HG03066 (cell line): ENCODE results near the gene NKIRAS2.

Experiments
- ATAC-seq: cut with Tn5 transposase; IDR thresholded peaks from one replicate; pipeline ENCODE4 v1.9.1; 2021; ENCODE audit warnings: low read depth; ENCODE audit not compliant: unreplicated experiment

Gene NKIRAS2

GRCh38 chr17:42025936-42026335 is 6.0 kb downstream of the NKIRAS2 start:
- ATAC-seq: no peak

GRCh38 chr17:42026857-42027589 is 7.1 kb downstream of the NKIRAS2 start:
- no peak for ATAC-seq

DNA sequence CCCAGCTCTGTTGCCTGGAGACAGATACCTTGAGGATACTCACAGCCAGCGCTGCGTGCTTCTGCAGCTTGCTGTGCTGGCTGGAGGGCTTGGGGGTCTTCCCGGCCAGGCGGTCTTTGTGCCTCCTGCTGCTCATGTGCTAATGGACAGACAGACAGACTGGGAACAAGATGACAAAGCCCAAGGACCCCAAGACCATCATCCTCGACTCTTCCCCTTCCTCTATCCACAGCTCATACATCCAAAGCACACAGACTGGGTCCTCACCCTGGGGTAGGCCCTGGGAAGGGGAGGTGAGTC is 7.7 kb downstream of the NKIRAS2 start:
- ATAC-seq: no peak

DNA sequence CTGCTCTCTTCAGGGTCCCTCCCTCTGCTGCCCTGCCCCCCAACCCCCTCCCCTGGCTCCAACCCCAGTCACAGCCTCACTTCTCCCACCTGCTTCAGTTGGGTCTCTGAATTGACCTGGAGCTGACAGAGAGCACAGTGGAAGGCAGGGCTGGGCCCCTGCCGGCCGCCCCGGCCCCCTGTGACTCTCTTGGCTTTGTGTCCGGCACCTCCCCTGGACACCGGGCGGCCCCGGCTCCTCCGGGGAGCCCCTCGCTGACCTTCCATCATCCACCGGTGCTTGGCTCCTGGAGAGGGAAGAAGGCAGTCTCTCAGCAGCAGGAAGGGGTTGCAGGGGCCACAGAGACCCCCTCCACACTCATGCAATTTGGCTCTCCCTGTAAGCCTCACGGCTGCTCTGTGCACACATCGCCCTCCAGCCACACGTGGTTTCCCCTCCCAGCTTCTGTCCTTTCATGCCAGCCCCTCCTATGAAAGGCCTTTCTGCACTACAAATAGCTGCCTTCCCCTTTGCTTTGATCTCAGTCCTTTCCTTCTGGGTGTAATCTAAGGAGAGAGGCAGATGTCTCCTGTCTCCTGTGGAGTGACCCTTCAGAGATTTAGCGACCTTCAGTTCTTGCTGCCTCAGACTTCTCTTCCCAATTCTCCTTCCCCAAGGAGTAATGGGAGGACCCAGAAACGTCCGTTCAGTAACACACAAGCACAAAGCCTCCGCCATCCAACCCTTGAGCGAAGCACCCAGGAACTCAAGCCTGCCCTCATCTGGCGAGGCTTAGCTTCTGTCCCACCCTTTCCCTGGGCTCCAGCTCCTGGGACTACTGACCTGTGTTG is 8.3 kb downstream of the NKIRAS2 start:
- no peak for ATAC-seq

DNA sequence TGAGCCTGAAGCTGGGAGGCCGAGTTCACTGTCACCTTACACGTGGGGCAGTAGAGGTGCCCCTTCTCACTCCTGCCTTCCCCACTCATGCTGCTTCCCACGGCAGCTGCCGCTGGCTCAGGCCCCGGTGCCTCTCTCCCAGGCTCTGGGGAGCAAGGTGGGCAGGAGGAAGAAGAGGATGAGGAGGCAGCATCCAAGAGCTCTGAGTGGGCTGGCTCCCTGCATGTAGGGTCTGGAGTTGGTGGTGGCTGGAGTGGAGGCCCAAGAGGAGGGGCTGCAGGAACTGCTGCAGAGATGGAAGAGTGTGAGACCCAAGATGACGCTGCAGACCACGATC is 8.9 kb downstream of the NKIRAS2 start:
- ATAC-seq: no peak

GRCh38 chr17:42031584-42031983 is 11.7 kb downstream of the NKIRAS2 start:
- no peak for ATAC-seq

GRCh38 chr17:42034059-42034458 is 14.2 kb downstream of the NKIRAS2 start:
- no peak for ATAC-seq

GRCh38 chr17:42038221-42038973 is 18.5 kb downstream of the NKIRAS2 start:
- no peak for ATAC-seq

- ATAC-seq: no peak
These were observed 20.2 kb downstream of the NKIRAS2 start for GRCh38 chr17:42039794-42040763.

- ATAC-seq: no peak
These were observed 20.9 kb downstream of the NKIRAS2 start for GRCh38 chr17:42040818-42041217.

GRCh38 chr17:42041619-42042018 is 21.7 kb downstream of the NKIRAS2 start:
- no peak for ATAC-seq

- no peak for ATAC-seq
These were observed 22.9 kb downstream of the NKIRAS2 start for GRCh38 chr17:42042598-42043319.

GRCh38 chr17:42045719-42046118 is 25.8 kb downstream of the NKIRAS2 start:
- no peak for ATAC-seq

- no peak for ATAC-seq
These were observed 27.5 kb downstream of the NKIRAS2 start for GRCh38 chr17:42047343-42047742.

- no peak for ATAC-seq
These were observed 30.0 kb downstream of the NKIRAS2 start for GRCh38 chr17:42049834-42050392.

- ATAC-seq: no peak
These were observed 30.6 kb downstream of the NKIRAS2 start, which contains the start of gene C17orf113 for GRCh38 chr17:42050393-42051012. Gene C17orf113 (minus strand): TSS chr17:42050601. CDS start chr17:42043376, 7,225 bp downstream.

DNA sequence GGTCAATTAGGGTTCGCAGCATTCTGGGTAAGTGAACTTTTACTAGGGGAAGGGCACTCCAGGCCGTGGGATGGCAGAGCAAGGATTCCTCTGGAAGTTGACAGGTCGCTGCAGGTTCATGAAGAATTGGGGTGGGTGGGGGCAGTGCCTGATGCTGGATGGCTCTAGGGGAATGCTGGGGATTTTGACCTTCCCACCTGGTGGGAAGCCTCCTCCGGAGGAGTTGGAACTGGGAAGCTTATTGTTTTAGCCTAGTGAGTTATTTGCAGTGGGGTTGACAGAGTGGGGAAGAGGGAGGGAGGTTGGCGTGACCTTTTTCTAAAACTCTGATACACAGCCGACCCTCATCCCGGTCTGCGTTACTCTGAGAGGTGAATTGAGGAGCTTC is 31.1 kb downstream of the NKIRAS2 start:
- ATAC-seq: no peak

- no peak for ATAC-seq
These were observed 31.8 kb downstream of the NKIRAS2 start for GRCh38 chr17:42051645-42052044.

DNA sequence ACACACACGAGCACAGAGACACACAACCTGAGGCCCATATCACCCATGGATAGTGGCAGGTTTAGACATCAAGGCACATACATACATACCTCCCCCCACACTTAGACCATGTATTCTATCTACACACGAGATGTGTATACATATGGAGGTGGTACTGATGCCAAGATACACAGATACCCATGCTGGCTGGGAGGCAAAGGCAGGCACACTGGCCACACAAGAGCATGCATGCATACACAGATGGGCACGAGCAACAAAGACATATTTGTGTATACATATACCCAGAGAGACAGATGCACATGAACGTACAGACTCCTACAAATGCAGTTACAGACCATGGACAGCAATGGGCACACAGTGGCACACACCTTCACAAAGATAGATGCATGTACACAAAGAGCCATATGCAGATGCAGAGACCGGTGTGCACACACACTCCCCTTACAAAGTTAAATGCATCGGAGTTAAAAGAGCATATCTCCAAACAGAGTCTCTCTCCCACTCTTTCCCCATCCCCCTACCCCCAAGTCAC is 32.5 kb downstream of the NKIRAS2 start:
- no peak for ATAC-seq
